Keratinocyte (primary cell): Measurements from ENCODE around the gene IRX3.

ENCODE experiments used
- CTCF ChIP-seq, 3 experiments: IDR thresholded peaks in 1 of 3; conservative IDR thresholded peaks in 1 of 3; optimal IDR thresholded peaks in 1 of 3; 2 replicates in 2 of 3; 3 replicates in 1 of 3; pipeline versions ENCODE3 to v1.5.1; 2011; ENCODE audit warnings: low read length in 3 of 3, mild to moderate bottlenecking in 3 of 3, moderate library complexity in 2 of 3, control low read depth in 1 of 3, inconsistent platforms in 1 of 3; ENCODE audit not compliant: insufficient read depth in 2 of 3; ENCODE audit errors: extremely low read depth in 1 of 3
- EZH2 ChIP-seq: IDR thresholded peaks from one replicate; pipeline ENCODE4 v1.6.1; 2012; ENCODE audit warnings: inconsistent platforms, mild to moderate bottlenecking, low read length, moderate library complexity

DNA sequence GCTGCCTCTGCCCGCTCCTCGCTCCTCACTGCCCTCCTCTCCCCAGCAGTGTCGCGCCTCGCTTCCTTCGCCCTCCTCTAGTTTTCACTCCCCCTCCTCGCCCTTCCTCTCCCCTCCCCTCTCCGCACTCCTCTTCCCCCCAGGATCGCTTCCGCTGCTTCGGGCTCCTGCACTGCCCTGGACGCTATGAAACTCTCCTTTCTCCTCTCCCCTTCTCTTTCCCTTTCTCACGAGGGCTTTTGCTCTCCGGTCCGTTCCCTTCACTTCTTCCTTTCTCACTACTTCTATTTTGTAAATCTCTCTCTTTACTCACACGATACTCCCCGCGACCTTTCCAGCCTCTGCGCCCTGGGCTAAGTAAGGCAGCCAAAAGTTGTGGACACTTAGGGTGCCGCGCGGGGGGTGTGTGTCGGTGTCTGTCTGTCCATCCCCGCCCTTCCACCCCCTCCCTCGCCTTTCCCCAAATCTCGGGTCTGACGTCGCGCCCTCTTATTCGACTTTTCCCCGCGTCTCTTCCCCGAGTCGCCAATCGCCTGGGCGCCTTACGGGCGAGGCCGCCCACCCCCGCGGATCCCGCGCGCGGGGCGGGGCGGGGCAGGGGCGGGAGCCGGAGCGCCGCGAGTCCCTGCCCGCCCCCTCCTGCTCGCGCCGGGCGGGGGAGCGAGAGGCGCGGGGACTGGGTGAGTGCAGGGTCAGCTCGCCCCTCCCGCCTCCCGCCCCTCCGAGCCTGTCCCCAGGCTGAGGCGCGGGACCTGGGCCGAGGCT, at the start of gene IRX3:
- TF ChIP-seq CTCF (optimal IDR thresholded peaks at IDR 0.05 in 1 of 3, IDR thresholded peaks at IDR 0.05 in 1 of 3, conservative IDR thresholded peaks at IDR 0.05 in 1 of 3; ENCODE audit: extremely low read depth in 1 of 3, insufficient read depth in 2 of 3, low read length in 3 of 3) (no peak), EZH2 (no peak)
